HG03025 (cell line): ENCODE measurements around the gene VIP.

ENCODE experiments used
- ATAC-seq: cut with Tn5 transposase; IDR thresholded peaks from one replicate; pipeline ENCODE4 v1.9.1; 2021; ENCODE audit warnings: mild to moderate bottlenecking, moderate library complexity; ENCODE audit not compliant: unreplicated experiment, low FRiP score

VIP gene

DNA sequence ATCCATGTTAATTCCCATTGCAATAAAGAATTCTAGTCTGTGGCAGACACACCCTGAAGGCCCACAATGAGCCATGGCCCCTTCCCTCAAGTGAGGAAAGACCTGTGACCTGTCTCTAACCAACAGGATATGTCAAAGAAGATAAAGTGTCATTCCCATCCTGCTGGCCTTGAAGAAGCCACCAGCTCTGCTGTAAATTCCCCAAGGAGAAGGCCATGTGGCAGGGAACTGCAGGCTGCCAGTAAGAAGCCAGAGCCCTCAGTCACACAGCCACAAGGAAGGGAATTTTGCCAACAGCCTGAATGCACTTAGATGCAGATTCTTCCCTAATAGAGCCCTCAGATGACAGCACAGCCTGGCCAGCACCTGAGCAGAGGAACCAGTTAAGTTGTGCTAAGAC is 24.8 kb downstream of the VIP start:
- no peak for ATAC-seq

DNA sequence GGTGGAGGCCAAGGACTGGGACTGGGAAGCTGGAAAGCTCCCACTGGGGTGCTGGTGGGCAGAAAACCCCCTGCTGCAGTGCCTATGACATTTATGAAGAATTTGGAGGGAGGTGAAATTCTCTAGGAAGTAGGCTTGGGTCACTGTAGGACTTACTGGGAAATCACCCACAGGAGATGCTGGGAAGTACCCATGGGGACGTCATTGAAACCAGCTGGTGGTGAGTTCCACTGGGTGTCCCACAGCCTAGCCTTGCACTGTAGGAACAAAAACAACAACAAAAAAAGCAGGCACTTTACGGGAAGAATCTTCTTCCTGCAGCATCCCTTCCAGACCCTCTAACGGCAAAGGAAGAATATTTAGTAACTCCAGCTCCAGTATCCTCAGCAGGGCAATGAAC is 26.2 kb downstream of the VIP start:
- no peak for ATAC-seq

DNA sequence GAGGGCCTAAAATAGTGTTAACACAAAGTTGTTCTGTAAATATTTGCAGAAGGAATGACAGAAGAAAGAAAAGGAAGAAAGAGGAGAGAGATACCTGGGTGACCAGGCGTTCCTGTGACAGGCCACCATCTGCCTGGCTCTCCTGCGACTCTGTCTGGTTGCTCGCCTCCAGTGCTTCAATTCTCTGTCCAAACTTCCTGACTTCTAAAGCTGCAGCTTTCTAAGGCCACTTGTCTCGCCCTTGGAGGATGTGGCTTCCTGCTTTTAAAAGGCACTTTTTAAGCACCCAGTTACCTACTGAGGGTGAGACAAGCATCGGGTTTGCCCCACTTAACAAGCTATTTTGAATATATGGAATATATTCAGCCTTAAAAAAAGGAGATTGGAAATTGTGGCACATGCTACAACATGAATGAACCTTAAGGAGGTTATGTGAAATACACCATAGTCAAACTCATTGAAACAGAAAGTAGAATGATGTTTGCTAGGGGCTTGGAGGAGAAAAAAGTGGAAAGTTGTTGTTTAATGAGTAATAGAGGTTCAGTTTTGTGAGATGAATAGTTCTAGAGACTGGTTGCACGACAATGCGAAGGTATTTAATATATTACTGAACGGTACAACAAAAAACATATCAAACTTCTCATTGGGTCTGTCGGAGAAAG is 32.8 kb downstream of the VIP start:
- ATAC-seq: no peak

DNA sequence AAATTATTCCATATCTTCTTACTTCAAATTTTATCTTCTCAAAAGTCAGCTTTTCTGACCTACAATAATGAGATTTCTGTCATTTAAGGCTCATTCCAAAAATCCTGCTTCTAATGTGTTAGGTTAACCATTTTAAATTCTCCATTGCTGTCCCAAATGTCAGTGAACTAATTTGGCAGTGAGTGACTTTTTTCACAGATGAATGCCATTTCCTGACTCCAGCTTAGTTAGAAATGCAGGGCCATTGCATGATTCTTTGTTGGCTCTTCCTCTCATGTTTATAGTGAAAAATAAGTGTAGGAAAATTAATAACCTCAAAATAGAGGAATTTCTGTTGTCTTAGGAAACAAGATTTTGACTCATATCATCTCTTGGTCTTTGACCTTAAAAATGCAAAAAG is 44.1 kb downstream of the VIP start:
- no peak for ATAC-seq

- ATAC-seq: no peak
Observed at GRCh38 chr6:152804150-152804549, 53.6 kb downstream of the VIP start.
